Breast epithelium (tissue), 3 donors: ENCODE data around the gene ARHGEF1.

ENCODE experiments used
- POLR2AphosphoS5 ChIP-seq, 3 donors: sonication (generic); formaldehyde crosslinking; IDR thresholded peaks; one replicate each; pipeline ENCODE4 v1.6.1; 2017; ENCODE audit warnings: antibody characterized with exemption in 3 of 3
- TF ChIP-seq, protein P1 (sequence below), 3 donors: fragments of 450-650 bp; IDR thresholded peaks; one replicate each; pipeline ENCODE4 v1.5.1; 2016 to 2017; ENCODE audit warnings: antibody characterized with exemption in 3 of 3, mild to moderate bottlenecking in 3 of 3, moderate library complexity in 3 of 3

DNA sequence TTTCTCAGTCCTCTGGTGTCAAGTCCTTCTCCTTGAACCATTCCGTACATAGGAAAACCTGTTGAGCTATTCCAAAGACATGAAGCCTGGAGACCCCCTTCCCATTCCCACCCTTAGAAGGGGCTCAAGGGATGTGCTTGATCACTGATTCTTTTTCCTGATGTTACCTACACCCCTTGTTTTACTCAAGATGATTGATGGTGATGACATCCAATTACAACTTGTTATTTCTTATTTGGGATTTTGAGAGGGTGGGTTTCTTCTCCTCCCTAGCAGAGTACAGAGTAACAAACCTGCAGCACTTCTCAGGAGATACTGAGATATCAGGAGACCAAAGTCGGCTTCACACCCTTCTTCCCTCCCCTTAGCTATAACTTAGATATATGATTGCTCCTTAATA lies 29.6 kb upstream of the ARHGEF1 start:
- TF ChIP-seq, protein P1, sequence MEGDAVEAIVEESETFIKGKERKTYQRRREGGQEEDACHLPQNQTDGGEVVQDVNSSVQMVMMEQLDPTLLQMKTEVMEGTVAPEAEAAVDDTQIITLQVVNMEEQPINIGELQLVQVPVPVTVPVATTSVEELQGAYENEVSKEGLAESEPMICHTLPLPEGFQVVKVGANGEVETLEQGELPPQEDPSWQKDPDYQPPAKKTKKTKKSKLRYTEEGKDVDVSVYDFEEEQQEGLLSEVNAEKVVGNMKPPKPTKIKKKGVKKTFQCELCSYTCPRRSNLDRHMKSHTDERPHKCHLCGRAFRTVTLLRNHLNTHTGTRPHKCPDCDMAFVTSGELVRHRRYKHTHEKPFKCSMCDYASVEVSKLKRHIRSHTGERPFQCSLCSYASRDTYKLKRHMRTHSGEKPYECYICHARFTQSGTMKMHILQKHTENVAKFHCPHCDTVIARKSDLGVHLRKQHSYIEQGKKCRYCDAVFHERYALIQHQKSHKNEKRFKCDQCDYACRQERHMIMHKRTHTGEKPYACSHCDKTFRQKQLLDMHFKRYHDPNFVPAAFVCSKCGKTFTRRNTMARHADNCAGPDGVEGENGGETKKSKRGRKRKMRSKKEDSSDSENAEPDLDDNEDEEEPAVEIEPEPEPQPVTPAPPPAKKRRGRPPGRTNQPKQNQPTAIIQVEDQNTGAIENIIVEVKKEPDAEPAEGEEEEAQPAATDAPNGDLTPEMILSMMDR (IDR thresholded peaks at IDR 0.05), result no peak
- no peak for TF ChIP-seq POLR2AphosphoS5 (IDR thresholded peaks at IDR 0.05)
